Mucosa of rectum (tissue), 2 donors: ENCODE results near the gene TNS1.

Experiments used
- H3K27ac ChIP-seq, 2 donors: one replicate each; pipeline ENCODE4 v1.7.0; 2013; ENCODE audit warnings: inconsistent platforms in 2 of 2, low read depth in 2 of 2, low read length in 2 of 2
- H3K27me3 ChIP-seq, 2 donors: one replicate each; pipeline ENCODE4 v1.7.0; 2013; ENCODE audit warnings: low read length in 2 of 2; ENCODE audit not compliant: control insufficient read depth in 2 of 2, insufficient read depth in 2 of 2
- H3K36me3 ChIP-seq, 2 donors: one replicate each; pipeline ENCODE4 v1.7.0; 2013; ENCODE audit warnings: low read length in 2 of 2; ENCODE audit not compliant: control insufficient read depth in 2 of 2, insufficient read depth in 2 of 2
- H3K4me1 ChIP-seq, 2 donors: one replicate each; pipeline ENCODE4 v1.7.0; 2013; ENCODE audit warnings: low read length in 2 of 2, mild to moderate bottlenecking in 1 of 2; ENCODE audit not compliant: control insufficient read depth in 2 of 2, insufficient read depth in 2 of 2
- H3K4me3 ChIP-seq, 2 donors: one replicate each; pipeline ENCODE4 v1.7.0; 2013; ENCODE audit warnings: low read length in 2 of 2
- H3K9ac ChIP-seq, 2 donors: one replicate each; pipeline ENCODE4 v1.7.0; 2013; ENCODE audit warnings: low read length in 2 of 2, low read depth in 1 of 2, mild to moderate bottlenecking in 1 of 2
- H3K9me3 ChIP-seq, 2 donors: one replicate each; pipeline ENCODE4 v1.7.0; 2013; ENCODE audit warnings: low read length in 2 of 2; ENCODE audit not compliant: control insufficient read depth in 2 of 2
- donor health status: healthy.
- donor health status: Normal muscosa, but diverticular disease.

TNS1 gene

DNA sequence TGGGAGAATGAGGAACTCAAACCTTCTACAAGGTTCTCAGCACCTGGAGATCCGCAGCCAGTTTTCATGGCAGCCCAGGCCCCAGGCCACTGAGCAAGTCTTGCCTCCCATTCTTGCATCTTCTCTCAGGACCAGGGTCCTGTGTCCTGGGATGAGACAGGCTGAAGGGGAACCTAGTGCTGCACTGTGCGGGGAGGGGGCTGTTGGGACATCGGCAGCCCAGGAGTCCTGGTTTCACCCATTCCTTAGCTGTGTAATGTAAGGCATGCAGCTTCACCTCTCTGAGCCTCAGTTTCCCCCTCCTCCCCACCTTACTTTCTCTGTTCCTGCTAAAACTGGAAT is 43.9 kb downstream of the TNS1 start:
- no peak overlapping the region for H3K4me3 ChIP-seq
- no peaks in the 10 kb centered on the region for H3K27me3 ChIP-seq
- peak overlapping the region in 1 of 2 donors; percentile 4 for H3K27ac ChIP-seq
- H3K9me3 ChIP-seq = no peaks in the 10 kb centered on the region
- no peak overlapping the region for H3K9ac ChIP-seq
- no peaks in the 10 kb centered on the region for H3K36me3 ChIP-seq
- H3K4me1 ChIP-seq = peaks cover 2 to 7% of the 10 kb centered on the region in 2 donors

DNA sequence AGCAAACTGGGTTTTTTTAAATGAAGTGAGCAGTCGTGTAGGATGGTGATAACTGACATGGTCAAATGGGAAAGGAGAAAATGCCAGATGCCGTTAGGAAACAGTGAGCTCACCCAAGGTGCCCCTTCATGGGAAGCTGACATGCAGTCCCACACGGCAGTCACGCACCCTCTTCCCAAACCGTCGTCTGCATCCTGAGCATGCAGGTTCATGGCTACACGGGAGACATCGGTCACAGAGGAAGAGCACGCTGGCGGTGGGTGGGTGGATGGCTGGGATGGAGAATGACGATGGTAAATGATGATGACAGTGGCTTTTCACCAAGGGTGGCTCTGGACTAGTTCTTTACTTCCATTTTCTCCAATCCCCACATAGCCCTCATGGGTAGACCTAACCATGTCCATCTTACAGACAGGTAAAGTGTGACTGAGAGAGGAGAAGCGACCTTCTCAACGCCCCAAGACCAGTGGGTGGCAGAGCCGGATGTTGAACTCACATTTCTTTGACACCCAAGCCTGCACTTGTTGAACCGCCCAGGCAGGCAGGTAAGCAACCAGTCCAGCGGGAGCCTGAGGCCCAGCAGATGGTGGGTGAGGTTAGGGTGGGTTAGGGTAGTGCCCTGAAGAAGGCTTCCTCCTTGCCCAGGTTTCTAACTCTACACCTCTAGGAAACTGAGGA is 44.5 kb downstream of the TNS1 start:
- Histone ChIP-seq H3K27ac (no peak overlapping the region), H3K36me3 (no peaks in the 10 kb centered on the region), H3K4me3 (no peak overlapping the region), H3K4me1 (peaks cover 2 to 11% of the 10 kb centered on the region in 2 donors), H3K9me3 (no peaks in the 10 kb centered on the region), H3K9ac (no peak overlapping the region), H3K27me3 (no peaks in the 10 kb centered on the region)

DNA sequence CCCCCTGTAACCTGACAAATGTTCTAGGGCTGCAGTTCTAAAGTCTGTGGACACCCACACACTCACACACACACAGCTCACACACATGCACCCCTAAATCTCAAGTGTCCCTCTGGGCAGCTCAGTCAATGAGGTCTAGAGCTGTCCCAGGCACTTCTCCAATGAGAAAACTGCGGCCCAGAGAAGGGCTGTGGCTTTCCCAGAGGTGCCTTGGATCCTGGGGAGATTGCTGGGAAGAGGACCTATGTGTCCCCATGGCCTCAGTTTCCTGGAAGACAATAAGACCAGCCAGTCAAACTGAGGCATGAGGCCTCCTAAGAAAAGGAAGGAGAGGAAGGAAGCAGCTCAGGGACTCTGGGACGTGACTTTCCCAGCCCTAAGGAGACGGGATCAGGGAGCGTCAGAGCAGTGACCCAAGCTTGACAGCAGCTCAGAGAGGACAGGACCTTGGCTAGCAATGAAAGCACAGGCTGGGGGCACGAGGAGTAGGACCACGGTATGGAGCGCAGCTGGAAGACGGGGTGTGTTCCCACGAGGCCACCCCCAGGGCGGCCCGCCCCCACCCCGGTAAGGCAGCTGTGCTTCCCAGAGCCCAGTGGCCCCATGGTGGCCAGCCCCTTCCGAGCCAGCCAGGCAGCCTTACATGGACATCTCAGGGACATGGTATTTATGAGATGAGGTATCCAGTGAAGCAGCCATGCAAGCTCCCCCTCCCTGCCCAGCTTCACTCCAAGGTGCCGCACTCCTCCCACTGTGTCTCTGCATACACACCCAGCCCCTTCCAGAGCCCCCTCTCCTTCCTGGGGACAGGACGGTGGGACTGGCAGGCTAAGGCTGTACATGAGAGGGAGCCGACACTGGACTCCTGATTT is 46.0 kb downstream of the TNS1 start:
- H3K9me3 ChIP-seq = no peaks in the 10 kb centered on the region
- no peaks in the 10 kb centered on the region for H3K27me3 ChIP-seq
- H3K27ac ChIP-seq = peak overlapping the region; percentile 36 to 52
- peak overlapping the region in 1 of 2 donors; percentile 14 for H3K9ac ChIP-seq
- no peaks in the 10 kb centered on the region for H3K36me3 ChIP-seq
- H3K4me1 ChIP-seq = peaks cover 2 to 11% of the 10 kb centered on the region in 2 donors
- no peak overlapping the region for H3K4me3 ChIP-seq

- peak overlapping the region in 1 of 2 donors; percentile 72 for H3K27ac ChIP-seq
- H3K4me1 ChIP-seq = peaks cover 2 to 11% of the 10 kb centered on the region in 2 donors
- no peaks in the 10 kb centered on the region for H3K9me3 ChIP-seq
- H3K9ac ChIP-seq = peak overlapping the region in 1 of 2 donors; percentile 14
- H3K27me3 ChIP-seq = no peaks in the 10 kb centered on the region
- H3K36me3 ChIP-seq = no peaks in the 10 kb centered on the region
- H3K4me3 ChIP-seq = no peak overlapping the region
These were observed 46.8 kb downstream of the TNS1 start for GRCh38 chr2:217955881-217956493.

GRCh38 chr2:217954971-217955740 is 47.6 kb downstream of the TNS1 start:
- Histone ChIP-seq H3K9me3 (no peaks in the 10 kb centered on the region), H3K9ac (no peak overlapping the region), H3K27ac (peak overlapping the region in 1 of 2 donors; percentile 72), H3K4me3 (no peak overlapping the region), H3K27me3 (no peaks in the 10 kb centered on the region), H3K4me1 (peaks cover 2 to 11% of the 10 kb centered on the region in 2 donors), H3K36me3 (no peaks in the 10 kb centered on the region)

GRCh38 chr2:217954469-217954868 is 48.3 kb downstream of the TNS1 start:
- Histone ChIP-seq H3K4me1 (peaks cover 2 to 11% of the 10 kb centered on the region in 2 donors), H3K9ac (no peak overlapping the region), H3K27ac (peak overlapping the region; percentile 58 to 72), H3K4me3 (no peak overlapping the region), H3K9me3 (no peaks in the 10 kb centered on the region), H3K27me3 (no peaks in the 10 kb centered on the region), H3K36me3 (no peaks in the 10 kb centered on the region)

DNA sequence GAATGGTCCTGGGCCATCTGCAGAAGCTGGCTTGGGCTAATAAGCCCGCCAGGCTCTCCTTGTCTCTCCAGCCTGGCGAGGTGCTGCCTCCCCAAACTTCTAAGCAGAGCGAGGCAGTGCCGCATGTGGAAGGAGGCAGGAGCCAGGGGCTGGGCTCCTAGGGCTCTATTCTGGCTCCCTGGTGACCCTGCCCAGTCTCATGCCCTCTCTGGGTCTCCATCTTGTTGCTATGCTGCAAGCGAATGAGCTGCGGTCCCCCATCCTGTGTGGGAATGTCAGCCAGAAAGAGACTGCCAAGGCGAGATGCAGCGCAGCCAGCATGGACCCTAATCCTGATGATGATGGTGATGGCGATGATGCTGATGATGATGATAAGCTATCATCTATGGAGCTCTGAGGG is 48.7 kb downstream of the TNS1 start:
- Histone ChIP-seq H3K9me3 (no peaks in the 10 kb centered on the region), H3K36me3 (no peaks in the 10 kb centered on the region), H3K27ac (peak overlapping the region; percentile 58 to 72), H3K4me1 (peaks cover 2 to 11% of the 10 kb centered on the region in 2 donors), H3K4me3 (no peak overlapping the region), H3K9ac (no peak overlapping the region), H3K27me3 (no peaks in the 10 kb centered on the region)

DNA sequence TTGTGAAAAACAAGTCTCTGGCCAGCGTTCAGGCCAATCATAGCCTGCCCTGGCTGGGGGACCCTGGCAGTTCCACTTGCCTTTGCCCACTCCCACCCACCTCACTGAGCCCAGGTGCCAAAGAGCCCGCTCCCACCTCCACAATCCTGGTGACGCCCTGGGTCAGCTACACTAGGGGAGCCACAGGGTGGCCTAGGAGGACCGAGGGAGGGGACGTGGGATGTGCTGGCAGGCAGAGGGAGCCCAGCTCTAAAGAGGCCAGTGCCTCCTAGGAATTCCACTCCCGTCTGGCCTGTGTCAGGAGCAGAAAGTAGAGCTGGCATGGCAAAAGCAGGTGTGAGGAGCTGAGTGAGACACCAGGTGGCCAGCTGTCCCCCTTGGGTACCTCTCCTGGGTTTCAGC is 49.3 kb downstream of the TNS1 start:
- Histone ChIP-seq H3K36me3 (no peaks in the 10 kb centered on the region), H3K4me3 (no peak overlapping the region), H3K27ac (peak overlapping the region; percentile 58 to 72), H3K9me3 (no peaks in the 10 kb centered on the region), H3K27me3 (no peaks in the 10 kb centered on the region), H3K4me1 (peaks cover 2 to 11% of the 10 kb centered on the region in 2 donors), H3K9ac (no peak overlapping the region)

DNA sequence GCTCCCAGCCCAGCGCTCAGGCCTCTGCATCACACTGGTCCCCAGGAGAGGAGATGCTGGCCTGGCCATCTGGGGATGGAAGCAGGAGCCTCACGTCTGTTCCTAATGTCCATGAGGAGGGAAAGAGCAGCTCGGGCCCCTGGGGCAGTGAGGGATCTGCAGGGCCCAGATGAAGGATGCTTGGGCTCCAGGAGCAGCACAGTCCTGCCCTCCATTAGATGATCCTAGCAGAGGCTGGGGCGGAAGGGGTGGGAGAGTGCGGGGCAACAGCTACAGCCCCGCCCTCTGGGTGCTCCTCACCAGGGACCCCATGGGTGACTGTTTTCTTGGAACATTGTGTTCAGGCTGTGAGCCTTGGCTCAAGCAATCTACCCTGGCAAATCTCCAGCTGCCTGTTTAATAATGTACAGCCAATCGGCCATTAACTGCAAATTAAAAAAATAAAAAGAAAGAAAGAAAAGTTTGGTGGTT is 49.7 kb downstream of the TNS1 start:
- Histone ChIP-seq H3K27me3 (no peaks in the 10 kb centered on the region), H3K27ac (peak overlapping the region; percentile 58 to 72), H3K36me3 (no peaks in the 10 kb centered on the region), H3K4me3 (no peak overlapping the region), H3K9ac (no peak overlapping the region), H3K9me3 (no peaks in the 10 kb centered on the region), H3K4me1 (peaks cover 2 to 11% of the 10 kb centered on the region in 2 donors)
